Tibial artery (tissue), 4 donors: ENCODE results near the gene ELL.
A peak's percentile ranks its signal among the peaks of the same experiment; 100 is the strongest.

Experiments used
- DNase-seq, 2 donors: peaks; one replicate each; pipeline ENCODE4 v3.0.0-alpha.2; 2019
- H3K27ac ChIP-seq, 2 donors: fragments of 200-600 bp; sonication (generic) in 1 of 2; 1 replicate in 1 of 2; 2 replicates in 1 of 2; pipeline ENCODE4 v1.5.1; 2018 to 2019; ENCODE audit warnings: mild to moderate bottlenecking in 1 of 2
- H3K27me3 ChIP-seq, 2 donors: fragments of 200-600 bp; sonication (generic) in 1 of 2; one replicate each; pipeline versions ENCODE4 v1.5.1 to v1.6.0; 2016 to 2019
- H3K36me3 ChIP-seq, 3 donors: fragments of 200-600 bp; sonication (generic) in 2 of 3; one replicate each; pipeline ENCODE4 v1.5.1; 2016 to 2019; ENCODE audit warnings: mild to moderate bottlenecking in 2 of 3
- H3K4me1 ChIP-seq, 4 donors: fragments of 200-600 bp; sonication (generic) in 2 of 4; 1 replicate in 3 of 4; 2 replicates in 1 of 4; pipeline ENCODE4 v1.5.1; 2016 to 2019
- H3K4me3 ChIP-seq, 2 donors: fragments of 200-600 bp; sonication (generic) in 1 of 2; 1 replicate in 1 of 2; 2 replicates in 1 of 2; pipeline ENCODE4 v1.5.1; 2018 to 2019; ENCODE audit warnings: mild to moderate bottlenecking in 2 of 2
- H3K9me3 ChIP-seq, 3 donors: fragments of 200-600 bp; sonication (generic) in 1 of 3; one replicate each; pipeline ENCODE4 v1.5.1; 2016 to 2019
- CTCF ChIP-seq, 2 experiments: fragments of 200-600 bp in 1 of 2; fragments of 450-650 bp in 1 of 2; IDR thresholded peaks; one replicate each; pipeline ENCODE4 v1.5.1; 2017 to 2019; ENCODE audit warnings: antibody characterized with exemption in 2 of 2, mild to moderate bottlenecking in 1 of 2, moderate library complexity in 1 of 2
- intact Hi-C: fragments of 100-400 bp; cut with DNase I; formaldehyde crosslinking; loops from one replicate; pipeline ENCODE4 v1.15.0; 2023; ENCODE audit warnings: low total_unique reads

The ELL gene

GRCh38 chr19:18437491-18438330 lies 84.2 kb downstream of the ELL start, which contains the start of gene ISYNA1:
ISYNA1 (minus strand) TSS chr19:18438133; CDS start chr19:18437979, 154 bp downstream.
- peaks cover 0 to 9% of the 10 kb centered on the region in 2 donors for H3K27me3 ChIP-seq
- H3K9me3 ChIP-seq: no peaks in the 10 kb centered on the region
- peak within 1 kb of the TSS; percentile 58 to 65 for H3K4me3 ChIP-seq
- H3K36me3 ChIP-seq: peaks cover 5 to 29% (median 15%) of the 10 kb centered on the region in 3 donors
- TF ChIP-seq CTCF (IDR thresholded peaks at IDR 0.05): no peak
- no peak for DNase-seq
- peak within 1 kb of the TSS; percentile 66 to 76 for H3K27ac ChIP-seq
- intact Hi-C loops: no loop called here
- H3K4me1 ChIP-seq: peaks cover 0 to 52% (median 46%) of the 10 kb centered on the region in 4 donors

DNA sequence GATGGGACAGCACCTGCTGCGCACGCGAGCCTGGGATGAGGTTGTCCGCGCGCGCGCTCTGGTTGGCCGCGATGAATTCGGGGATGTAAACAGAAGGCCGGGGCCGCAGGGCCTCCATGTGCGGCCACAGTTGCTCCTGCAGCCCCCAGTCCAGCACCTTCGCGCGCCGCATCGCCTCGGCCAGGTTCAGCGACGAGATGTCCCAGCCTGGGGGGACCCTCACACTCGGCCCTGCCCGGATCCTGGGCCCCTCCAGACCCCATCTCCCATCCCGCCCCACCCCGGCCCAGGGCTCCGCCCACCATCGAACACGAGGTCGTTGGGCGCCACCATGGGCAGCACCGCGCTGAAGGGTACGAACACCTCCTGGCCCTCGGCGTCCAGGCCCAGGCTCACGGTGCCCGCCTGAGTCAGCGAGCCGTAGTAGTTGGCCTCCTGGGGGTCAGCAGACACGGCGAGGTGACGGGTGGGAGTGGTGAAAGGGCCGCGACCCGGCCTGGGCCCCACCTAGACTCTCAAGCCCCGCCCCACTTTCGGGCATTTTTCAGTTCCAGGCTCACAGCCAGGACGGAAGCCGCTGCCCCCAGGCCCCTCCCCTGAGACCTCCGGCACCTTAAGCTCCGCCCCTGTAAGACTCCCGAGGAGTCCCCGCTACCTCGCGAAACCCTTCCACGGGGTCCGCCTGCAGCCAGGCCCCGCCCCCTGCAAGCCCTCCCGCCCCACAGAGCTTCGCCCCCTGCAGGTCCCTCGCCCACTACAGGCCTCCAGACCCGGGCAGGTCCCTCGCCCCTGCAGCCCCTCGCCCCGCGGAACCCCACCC lies 85.0 kb downstream of the ELL start:
- Histone ChIP-seq H3K36me3 (peaks cover 5 to 29% (median 15%) of the 10 kb centered on the region in 3 donors), H3K4me3 (peak overlapping the region; percentile 58 to 65), H3K9me3 (no peaks in the 10 kb centered on the region), H3K4me1 (peaks cover 0 to 54% (median 46%) of the 10 kb centered on the region in 4 donors), H3K27ac (peak overlapping the region; percentile 66 to 76), H3K27me3 (peaks cover 0 to 9% of the 10 kb centered on the region in 2 donors)
- intact Hi-C loops: no loop called here
- TF ChIP-seq CTCF (IDR thresholded peaks at IDR 0.05): no peak
- peak; percentile 57 to 90 for DNase-seq

DNA sequence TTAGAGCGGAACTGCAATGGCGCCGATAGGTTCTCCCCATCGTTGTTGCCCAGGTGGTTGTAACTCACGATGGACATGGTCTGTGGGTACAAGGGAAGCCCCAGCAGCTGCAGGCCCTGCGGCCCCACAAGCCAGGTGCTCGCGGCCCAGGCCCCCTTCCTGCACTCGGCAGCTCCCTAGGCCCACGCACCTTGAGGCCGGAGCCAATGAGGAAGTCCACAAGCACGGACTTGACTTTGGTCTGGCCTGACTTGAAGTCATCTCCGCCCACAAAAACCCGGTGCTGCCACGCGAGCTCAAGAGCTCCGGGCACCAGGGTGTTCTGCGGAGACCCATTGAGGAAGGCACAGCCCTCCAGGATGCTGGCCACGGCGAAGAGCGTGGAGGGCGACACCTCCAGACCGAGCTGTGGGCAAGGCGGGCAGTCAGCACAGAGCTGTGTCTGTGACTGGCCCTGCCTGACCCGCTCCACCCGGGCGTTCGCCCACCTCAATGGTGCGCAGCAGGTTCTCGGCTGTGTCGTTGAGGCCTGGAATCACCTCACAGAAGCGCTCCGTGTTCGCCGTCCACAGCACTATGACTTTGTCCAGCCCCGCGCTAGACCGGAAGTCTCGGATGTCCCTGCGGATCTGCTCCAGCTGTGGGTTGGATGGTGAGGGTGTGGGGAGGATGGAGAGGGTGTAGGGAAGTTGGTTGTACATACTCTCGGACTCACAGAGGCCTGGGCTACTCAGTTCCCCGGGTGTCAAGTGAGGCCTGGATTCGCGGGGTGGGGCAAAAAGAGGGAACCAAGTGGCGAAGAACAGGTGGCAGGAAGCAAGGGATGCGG lies 85.8 kb downstream of the ELL start:
- DNase-seq: no peak
- peak overlapping the region in 1 of 2 donors; percentile 76 for H3K27ac ChIP-seq
- no peaks in the 10 kb centered on the region for H3K9me3 ChIP-seq
- H3K4me3 ChIP-seq: peak overlapping the region in 1 of 2 donors; percentile 58
- no peak for TF ChIP-seq CTCF (IDR thresholded peaks at IDR 0.05)
- intact Hi-C loops: no loop called here
- peaks cover 0 to 10% of the 10 kb centered on the region in 2 donors for H3K27me3 ChIP-seq
- H3K36me3 ChIP-seq: peaks cover 5 to 23% (median 15%) of the 10 kb centered on the region in 3 donors
- H3K4me1 ChIP-seq: peaks cover 0 to 54% (median 46%) of the 10 kb centered on the region in 4 donors

DNA sequence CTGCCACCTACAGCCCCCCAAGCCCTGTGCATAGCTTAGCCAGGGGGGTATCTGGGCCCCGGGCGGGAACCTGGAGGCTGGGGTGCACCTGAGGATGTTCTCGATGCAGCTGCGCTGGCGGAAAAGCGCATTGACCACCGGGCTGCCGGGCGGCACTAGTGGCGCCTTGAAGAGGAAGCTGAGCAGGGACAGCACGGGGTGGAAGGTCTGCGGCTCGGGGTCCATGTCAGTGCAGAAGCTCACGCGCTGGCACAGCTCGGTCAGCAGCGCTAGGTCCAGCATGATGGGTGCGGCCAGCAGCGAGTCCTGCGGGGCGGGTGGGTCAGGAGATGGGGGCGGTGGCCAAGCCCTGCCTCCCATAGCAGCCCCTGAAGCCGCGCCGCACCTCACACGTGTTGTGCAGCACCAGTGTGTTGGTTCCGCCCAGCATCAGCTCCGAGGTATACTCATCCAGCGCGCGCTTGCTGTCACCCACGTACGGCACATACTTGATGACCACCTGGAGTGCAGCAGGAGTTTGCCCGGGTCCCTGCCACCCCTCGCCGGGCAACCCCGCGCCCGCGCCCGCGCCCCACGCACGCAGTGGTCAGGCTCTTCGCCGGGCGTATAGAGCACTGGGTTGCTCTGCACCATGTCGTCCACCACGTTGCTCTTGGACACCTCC lies 86.6 kb downstream of the ELL start:
- no peak for TF ChIP-seq CTCF (IDR thresholded peaks at IDR 0.05)
- Histone ChIP-seq H3K4me1 (peaks cover 0 to 54% (median 46%) of the 10 kb centered on the region in 4 donors), H3K36me3 (peaks cover 5 to 16% (median 15%) of the 10 kb centered on the region in 3 donors), H3K4me3 (no peak overlapping the region), H3K27ac (no peak overlapping the region), H3K9me3 (no peaks in the 10 kb centered on the region), H3K27me3 (peaks cover 0 to 13% of the 10 kb centered on the region in 2 donors)
- DNase-seq: no peak
- intact Hi-C loops: no loop called here
